Amniotic epithelial cell (primary cell): Measurements from ENCODE around the gene SPOCK1.

Source experiments
- DNase-seq: peaks from one replicate; pipeline ENCODE4 v3.0.0-alpha.2; 2010; ENCODE audit warnings: low read depth

SPOCK1 gene

DNA sequence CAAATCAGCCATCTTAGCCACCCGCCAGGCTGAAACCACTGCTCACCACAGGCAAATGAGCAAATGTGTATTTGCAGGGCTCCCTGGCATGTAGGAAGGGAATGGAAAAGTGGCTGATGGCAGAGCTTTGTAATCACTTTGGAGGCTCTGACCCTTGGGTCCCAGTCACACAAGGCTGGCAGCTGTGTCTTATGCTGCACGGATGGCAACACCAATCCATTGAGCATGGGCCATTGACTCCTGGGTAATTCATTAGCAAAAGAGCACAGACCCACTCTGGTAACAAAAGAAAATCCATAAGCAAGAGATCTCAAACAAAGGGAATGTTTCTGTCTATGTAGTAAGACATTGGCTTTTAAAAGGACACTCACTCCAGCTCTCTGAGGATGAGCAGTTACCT, 57.6 kb downstream of the SPOCK1 start:
- no peak for DNase-seq

DNA sequence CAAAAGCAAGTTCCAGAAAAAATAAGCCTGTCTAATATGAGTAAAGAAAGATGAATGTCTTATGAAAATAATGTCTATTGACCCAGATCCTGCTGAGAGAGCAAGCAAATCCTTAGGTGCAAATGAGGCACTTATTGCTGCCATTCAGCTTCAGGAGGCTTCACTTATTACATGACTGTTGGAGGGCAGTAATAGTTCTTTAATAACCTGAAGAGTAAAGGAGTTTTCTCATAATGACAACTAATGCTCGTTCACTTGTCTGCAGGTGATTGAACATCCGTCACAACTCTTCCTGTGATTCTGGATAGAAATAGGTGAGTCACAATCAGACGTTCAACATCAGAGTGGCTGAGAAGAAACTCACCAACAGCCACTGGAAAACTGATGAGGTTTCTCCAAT, 58.3 kb downstream of the SPOCK1 start:
- DNase-seq, result no peak

DNA sequence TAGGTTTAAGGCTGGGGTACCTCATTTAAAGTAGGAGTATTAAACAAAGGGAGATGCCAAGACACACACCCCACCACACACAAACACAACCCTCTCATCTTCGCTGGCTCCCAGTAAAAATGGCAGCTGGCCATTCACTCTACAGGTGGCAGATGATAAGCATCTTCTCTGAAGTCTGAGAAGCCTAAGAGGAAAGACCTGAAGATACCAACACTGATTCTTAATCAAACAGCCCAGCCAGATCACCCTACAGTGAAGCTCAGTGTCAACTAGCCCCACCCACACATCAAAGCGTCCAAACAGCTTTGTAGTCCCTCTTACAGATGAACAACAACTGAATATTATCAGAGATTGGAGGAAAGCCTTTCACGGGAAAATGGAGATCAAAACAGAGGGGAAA, 59.5 kb downstream of the SPOCK1 start:
- no peak for DNase-seq

DNA sequence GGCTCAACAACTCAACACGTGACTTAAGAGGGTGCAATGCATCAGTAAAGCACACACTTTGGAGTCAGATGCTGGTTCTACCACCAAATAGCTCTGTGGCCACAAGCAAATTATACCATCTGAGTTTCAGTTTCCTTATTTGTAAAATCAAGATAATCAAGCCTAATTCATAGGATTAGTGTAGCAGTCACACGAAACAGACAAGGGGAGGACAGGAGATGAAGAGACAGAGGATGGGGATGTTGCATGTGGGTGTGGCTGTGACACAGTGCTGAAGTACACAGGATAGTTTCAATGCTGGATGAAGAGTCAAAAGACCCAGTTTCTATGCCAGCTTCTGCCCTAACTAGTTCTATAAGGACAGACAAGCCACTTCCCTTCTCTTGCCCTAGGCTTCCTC, 60.2 kb downstream of the SPOCK1 start:
- no peak for DNase-seq

DNA sequence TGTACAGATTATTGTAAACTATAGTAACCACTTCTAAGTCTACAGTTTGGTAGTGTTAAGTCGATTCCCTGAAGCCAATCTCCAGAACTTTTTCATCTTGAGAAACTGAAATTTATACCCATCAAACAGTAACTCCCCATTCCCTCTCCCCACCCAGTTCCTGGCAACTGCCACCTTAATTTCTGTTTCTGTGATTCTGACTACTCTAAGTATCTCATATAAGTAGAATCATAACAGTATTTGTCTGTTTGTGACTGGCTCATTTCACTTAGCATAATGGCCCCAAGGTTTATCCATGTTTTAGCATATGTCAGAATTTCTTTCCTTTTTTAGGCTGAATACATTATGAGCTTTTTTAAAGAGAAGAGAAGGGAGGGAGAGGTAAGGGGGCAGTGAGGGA, 61.4 kb downstream of the SPOCK1 start:
- DNase-seq, result no peak

DNA sequence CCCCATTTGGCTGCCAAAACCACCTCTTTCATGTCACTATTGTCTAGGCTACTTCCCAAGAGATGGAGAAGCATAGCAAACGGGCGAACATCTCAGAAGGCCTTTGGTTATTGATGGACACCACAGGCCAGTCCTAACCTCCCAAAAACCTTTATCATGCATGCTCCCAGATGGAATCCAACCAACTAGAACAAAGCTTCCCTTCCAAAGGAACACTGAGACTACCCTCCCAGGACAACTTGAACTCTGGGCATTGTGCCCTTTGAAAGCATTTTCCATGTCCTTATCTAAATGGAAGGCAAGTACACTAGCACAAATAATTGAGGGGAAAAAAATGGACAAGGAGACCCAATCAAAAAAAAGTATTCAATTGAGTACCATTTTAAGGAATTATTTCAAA, 65.6 kb downstream of the SPOCK1 start:
- DNase-seq, result no peak

DNA sequence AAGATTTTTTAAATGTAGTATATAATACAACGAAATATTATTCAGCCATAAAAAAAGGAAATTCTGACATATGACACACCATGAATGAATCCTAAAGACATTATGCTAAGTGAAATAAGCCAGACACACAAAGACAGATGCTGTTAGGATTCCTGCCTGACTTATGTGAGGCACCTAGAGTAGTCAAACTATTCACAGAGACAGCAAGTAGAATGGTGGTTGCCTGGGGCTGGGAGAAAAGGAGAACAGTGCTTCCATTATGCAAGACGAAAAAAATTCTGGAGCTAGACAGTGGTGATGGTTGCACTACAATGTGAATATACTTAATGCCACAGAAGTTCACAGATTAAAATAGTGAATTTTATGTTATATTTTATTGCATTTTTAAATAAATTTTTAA, 66.8 kb downstream of the SPOCK1 start:
- no peak for DNase-seq

DNA sequence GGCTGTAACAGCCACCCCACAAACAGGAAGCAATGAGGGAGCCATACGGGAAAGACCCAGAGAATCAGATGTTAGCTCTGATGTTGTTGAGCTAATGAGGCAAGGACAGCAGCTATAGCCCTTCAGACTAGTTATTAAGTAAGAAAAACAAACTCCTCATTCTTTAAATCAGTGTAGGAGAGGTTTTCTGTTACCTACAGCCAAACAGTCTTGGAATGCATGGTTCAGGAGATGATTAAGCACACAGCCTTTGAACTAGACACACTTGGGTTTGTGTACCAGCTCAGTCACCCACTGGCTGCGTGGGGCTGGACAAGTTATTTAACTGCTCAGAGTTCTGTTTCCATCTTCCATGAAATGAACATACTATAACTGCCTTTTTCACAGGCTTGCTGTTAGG, 68.1 kb downstream of the SPOCK1 start:
- DNase-seq, result no peak

DNA sequence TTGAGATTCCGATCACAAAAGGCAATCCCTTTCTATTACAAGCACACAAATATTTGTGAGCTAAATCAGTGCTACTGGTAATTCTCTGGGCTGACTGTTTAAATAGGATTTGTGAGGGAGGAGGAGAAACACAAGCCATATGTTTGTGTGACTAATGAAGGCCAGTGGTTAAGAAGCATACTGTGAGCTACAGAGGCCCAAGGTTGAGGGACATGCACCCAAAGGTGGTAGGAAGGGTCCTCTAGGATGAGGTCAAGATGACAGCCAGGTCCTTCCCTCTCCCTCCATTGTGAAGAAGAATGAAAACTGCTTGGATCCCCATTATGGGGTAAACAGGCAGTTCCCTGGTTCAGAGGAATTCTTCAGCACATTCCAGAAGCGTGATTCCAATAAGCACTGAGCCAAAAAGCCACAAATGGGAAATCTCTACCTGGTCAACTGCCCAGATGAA, 83.9 kb downstream of the SPOCK1 start:
- DNase-seq, result peak; percentile 76

DNA sequence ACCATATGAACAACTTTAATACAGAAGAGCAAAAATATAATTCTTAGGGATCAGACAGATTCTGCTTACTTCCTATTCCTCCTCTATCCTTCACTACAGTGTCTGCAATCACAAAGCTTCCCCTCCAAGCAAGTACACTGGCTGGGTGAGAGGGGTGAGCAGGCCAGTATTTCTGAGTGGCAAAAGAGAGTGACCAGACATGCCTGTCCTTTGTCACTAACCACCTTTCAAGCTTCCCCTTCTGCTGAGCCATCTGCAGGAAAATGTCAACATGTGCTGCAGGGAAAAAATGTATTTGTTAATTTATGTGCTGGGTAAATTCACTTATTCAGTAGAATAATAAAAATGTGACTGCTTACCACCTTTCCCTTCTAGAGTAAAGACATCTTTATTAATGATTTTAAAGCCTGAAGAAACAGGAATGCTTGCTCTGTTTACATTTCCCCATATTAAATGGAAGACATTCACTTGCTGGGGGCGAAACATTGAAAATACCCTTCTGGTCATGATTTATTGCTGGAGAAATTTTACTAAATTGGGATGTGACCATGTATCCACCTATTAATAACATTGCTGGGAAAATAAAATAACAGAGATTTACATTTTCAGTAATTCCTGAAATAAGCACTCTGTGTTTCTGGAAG, 84.9 kb downstream of the SPOCK1 start:
- DNase-seq, result no peak

DNA sequence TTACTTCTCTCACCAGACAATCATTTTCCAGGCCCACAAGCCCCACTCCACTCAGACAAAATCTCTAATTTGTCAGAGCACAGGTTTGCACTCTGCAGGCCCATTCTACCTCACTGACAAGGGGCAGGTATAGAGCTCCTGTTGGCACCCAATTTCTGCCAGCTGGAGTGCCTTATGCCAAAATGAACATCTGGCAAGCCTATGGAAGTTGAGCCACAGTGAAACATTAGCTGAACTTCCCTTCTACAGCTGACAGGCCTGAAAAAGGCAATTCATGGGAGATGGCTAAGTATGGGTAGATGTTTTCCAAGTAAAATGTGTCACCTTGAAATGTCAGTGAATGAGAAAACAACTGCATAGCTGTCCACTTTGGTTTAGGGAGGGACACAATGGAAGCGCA, 87.0 kb downstream of the SPOCK1 start:
- no peak for DNase-seq

DNA sequence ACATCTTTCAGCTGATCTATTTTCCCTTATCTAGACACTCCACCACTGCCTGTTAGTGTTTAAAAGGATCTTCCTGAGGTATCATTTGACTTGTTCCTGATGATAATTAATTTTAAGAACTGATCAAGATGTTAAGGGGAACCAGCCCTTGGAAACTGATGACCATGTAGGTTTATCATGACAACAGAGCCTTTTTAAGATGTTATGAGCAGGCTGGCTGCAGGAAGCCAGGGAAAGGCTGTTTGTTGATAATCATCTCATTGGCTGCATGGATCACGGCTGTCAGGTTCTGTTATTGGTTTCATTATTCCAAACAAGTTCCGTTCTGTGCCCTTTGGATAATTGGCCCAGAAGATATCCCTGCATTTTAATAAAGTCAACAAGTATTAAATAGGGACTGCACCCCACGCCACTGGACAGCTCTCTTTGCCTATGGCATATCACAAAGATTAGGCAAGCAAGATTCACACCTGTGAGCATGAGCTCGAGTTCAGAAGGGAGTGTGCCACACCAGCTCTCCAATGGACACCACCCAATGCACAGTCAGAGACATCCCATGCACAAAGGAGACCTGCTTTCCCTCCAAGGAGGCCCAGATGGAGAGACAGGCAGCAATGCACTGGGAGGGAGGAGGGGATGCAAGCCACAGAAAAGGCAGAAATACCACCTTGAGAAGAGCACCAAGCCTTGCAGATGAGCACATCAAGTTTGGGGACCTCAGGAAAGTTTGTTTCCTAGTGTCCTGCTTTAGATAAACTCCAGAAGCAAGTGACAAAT, 88.7 kb downstream of the SPOCK1 start:
- DNase-seq, result no peak

DNA sequence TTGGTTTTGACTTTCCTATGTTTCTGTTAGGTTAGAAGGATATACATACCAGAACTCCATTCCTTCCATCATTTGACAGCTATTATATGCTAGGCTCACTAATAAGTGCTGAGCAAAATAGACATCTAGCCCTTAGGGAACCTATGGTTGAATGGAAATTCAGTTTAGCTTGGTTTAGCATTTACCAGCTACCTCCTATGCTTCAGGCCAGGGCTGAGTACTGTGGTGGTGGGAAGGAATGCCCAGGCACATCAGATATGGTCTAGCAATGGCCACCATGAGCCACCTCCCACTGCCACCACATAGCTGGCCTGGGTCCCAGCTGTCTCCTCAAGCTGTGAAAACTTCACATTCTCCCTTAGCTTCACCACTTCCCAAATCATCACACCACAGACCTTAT, 89.4 kb downstream of the SPOCK1 start:
- no peak for DNase-seq

DNA sequence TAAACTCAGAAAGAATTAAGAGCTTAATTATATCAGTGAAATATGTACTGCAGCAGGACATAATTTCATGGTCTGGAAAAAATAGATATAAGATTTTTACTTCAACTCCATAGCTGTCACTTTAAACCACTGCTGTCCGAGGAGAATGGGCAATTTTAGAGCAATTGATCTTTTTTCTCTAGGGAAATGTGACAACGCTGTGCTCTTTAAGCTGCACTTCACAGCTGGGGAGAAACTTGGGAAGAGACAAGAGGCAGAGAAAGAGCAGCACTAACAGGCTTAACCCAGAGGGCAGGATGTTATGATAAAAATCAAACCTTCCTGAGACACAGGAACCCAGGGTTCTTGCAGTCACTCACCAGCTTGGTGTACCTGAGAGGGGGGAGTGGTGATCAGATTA, 92.0 kb downstream of the SPOCK1 start:
- no peak for DNase-seq

DNA sequence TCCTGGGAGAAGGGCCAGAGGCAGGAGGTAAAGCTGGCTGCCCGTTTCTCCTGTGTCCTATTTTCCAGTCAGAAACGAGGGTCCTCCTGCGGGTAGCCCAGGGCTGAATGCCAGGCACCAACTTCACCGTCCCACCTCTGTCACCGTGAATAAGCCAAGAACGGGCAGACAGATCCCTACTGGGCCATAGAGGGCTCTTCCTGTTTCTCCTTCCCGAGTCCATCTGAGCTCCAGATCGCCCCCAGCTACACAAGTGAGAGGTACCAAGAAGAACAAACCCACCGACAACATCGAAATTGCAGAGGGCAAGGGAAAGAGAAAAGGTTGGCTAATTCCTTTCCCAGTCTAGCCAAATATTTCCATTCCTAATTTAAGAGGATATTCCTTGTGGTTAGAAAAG, 93.7 kb downstream of the SPOCK1 start:
- DNase-seq, result no peak

DNA sequence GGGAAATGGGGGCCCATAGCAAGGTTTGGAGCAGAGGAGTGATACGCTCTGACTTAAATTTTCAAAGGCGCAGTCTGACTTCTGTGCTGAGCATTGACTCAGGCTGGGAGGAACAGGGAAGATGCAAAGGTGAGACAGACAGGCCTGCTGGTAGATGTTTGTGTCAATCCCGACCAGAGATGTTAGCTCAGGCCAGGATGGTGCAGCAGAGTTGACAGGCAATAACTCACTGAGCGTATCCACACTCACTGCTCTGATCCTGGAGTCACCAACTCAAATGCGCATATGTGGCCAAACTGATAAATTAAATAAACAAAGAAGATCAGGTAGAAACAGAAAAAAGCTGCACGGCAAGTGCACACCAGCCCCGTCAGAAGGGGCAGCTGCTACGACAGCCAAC, 95.3 kb downstream of the SPOCK1 start:
- DNase-seq, result no peak

DNA sequence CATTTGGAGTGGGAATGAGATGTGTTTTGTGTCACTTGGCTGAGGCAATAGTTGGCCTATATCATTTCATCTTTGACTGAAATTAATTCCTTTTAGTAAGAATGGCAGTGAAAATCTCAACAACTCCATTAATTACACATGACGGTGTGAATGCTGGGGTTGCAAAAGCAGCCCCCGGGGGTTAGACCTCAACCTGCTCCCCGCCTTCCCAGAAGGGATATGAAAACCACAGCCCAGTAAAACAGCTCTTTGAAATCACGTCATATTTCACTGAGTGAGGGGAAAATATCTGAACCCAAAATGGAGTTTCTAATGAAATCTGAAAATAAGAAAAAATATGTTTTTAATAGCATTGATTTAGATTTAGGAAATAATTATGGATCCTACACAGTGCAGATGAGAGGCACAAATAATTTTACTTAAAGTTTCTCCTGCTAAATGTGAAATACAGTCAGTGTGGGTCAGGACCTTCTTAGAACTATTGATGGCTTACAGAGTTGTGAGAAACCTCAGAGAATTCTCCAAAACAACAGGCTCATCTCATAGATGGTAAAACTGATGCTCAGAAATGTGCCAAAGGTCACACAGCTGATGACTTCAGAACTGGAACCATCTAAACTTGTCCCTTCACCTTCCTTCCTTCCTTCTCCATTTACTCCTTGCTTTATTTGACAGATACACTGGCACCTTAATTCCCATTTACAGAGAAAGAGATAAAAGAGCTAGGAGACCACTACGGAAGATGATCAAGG, 96.5 kb downstream of the SPOCK1 start:
- no peak for DNase-seq

DNA sequence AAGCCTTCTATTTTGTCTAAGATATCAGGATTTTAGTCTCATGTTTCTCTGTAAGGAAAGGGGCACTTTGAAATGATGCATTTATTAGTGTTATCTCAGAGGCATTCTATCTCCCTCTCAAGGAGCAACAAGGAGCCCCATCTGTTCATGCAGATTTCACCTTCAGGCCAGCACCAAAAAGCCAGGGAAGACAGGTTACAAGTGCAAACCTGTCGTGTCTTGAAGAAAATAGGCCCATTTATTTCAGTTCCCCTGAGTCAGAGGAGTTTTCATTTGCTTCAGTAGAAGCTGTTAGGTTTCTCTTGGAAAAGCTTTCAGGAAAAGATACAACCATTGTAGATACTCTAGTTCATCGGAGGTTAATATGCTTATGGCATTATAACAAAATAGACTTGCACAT, 97.2 kb downstream of the SPOCK1 start:
- no peak for DNase-seq

DNA sequence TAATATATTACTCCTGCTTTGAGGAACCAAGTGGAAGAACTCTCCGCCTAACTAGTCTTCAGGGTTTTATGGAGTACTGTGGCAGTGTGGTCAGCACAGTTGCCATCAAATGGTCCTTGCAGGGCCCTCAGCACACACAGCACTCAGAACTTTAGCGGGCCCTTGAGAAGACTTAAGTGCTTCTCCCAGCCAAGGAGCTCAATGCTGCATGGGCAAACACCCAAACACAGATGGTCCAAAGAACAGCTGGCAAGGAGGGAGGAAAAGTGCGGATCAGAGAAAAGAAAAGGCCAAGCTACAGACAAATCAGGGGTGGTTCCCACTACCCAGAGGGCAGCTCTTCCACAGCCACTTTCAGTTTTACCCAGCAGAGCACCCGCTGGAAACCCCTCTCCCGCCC, 98.6 kb downstream of the SPOCK1 start:
- DNase-seq, result no peak

DNA sequence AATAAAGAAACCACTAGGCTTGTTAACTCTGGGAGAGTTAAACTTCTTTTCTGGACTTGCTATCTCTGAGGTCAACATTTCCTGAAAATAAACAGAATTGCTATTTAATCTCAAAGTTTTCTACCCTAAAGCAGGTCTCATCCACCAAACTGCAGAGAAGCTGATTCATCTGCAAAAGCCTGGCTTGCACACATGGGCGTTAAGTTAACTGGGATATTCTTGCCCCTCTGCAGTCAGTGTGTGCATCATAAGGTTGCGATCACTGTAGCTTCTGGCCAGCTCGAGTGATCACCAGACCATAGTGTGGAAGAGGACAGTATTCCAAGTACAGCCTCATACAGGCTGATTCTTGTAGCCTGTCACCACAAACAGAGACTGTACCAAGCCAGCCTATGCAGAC, 99.2 kb downstream of the SPOCK1 start:
- no peak for DNase-seq

DNA sequence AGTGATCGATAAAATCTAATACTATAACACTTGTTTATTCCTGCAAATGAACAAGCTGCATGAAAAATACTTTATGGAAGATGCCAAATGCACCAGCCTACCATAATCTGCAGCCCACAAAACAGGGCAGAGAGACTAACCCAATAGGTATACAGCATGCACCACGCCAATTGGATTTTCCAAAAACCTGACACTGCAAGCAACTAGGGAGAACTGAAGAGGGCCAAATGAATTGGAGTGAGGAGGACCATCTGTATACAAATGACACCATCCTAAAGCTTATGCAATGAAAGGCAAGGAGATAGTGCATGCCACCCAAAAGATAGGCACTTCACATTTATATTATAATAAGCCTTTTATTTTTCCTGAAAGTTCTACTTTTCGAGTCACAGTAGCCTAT, 100.4 kb downstream of the SPOCK1 start:
- DNase-seq, result no peak

DNA sequence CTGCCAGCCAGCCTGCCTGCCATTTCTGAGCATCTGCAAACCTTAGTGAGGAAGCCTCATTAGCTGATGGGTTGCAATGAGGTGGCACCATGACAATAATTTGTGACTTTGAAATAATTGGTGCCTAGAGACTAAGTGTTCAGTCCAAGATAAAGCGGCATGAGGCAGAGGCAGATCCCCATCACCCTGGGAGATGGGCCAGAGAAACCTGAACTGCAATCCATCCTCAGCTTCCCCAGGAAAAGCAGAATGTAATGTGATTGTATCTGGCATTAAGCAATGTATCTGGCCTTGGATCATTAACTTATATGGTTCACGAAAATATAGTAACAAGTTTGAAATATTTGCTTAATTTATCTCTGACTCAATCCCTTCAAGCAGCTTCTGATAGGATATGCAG, 101.0 kb downstream of the SPOCK1 start:
- DNase-seq, result no peak
